22Rv1 (cell line): ENCODE measurements around the gene GADL1.

Experiments
- CTCF ChIP-seq: fragments of 450-650 bp; IDR thresholded peaks from 2 replicates; pipeline ENCODE4 v1.5.1; 2017; ENCODE audit warnings: mild to moderate bottlenecking
- ZFX ChIP-seq: fragments of 450-650 bp; IDR thresholded peaks from 2 replicates; pipeline ENCODE4 v1.6.1; 2017; ENCODE audit warnings: antibody characterized with exemption, borderline replicate concordance

- TF ChIP-seq CTCF (no peak), ZFX (no peak)
Measured at GRCh38 chr3:30774062-30774461, 120.4 kb downstream of the GADL1 start.
